HL-60 (cell line): ENCODE results near the gene E2F2.

ENCODE experiments used
- POLR2AphosphoS5 ChIP-seq: IDR thresholded peaks from 2 replicates; pipeline ENCODE4 v1.6.1; 2012; ENCODE audit warnings: low read depth
- TF ChIP-seq, protein P1 (sequence below): IDR thresholded peaks from one replicate; pipeline ENCODE4 v1.5.1; 2011; ENCODE audit warnings: low read length, control low read depth, inconsistent platforms; ENCODE audit not compliant: insufficient read depth

DNA sequence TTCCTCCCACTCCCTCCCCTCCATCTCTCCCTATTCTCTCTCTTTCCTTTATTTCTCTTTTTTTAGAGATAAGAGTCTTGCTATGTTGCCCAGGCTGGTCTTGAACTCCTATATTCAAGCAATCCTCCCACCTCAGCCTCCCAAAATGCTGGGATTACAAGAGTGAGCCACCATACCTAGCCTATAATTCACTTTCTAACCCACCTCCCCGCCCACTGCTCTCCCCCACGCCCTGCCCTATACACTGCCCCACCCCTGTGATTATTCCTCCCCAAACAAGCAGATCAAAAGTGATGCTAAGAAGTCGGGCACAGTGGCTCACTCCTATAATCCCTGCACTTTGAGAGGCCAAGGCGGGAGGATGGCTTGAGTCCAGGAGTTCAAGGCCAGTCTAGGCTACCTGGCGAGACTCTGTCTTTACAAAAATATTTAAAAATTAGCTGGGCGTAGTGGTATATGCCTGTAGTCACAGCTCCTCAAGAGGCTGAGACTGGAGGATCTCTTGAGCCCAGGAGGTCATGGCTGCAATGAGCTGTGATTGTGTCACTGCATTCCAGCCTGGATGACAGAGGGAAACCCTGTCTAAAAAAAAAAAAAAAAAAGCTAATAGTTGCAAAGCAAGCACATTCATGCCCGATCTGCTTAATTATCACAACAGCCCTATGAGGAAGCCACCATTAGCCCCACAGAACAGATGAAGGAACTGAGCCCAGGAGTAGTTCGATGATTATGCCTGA, 12.8 kb upstream of the E2F2 start:
- TF ChIP-seq, protein P1, sequence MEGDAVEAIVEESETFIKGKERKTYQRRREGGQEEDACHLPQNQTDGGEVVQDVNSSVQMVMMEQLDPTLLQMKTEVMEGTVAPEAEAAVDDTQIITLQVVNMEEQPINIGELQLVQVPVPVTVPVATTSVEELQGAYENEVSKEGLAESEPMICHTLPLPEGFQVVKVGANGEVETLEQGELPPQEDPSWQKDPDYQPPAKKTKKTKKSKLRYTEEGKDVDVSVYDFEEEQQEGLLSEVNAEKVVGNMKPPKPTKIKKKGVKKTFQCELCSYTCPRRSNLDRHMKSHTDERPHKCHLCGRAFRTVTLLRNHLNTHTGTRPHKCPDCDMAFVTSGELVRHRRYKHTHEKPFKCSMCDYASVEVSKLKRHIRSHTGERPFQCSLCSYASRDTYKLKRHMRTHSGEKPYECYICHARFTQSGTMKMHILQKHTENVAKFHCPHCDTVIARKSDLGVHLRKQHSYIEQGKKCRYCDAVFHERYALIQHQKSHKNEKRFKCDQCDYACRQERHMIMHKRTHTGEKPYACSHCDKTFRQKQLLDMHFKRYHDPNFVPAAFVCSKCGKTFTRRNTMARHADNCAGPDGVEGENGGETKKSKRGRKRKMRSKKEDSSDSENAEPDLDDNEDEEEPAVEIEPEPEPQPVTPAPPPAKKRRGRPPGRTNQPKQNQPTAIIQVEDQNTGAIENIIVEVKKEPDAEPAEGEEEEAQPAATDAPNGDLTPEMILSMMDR, result no peak
- no peak for TF ChIP-seq POLR2AphosphoS5
